ENCODE results near the gene CAMTA1.

CAMTA1 gene

DNA sequence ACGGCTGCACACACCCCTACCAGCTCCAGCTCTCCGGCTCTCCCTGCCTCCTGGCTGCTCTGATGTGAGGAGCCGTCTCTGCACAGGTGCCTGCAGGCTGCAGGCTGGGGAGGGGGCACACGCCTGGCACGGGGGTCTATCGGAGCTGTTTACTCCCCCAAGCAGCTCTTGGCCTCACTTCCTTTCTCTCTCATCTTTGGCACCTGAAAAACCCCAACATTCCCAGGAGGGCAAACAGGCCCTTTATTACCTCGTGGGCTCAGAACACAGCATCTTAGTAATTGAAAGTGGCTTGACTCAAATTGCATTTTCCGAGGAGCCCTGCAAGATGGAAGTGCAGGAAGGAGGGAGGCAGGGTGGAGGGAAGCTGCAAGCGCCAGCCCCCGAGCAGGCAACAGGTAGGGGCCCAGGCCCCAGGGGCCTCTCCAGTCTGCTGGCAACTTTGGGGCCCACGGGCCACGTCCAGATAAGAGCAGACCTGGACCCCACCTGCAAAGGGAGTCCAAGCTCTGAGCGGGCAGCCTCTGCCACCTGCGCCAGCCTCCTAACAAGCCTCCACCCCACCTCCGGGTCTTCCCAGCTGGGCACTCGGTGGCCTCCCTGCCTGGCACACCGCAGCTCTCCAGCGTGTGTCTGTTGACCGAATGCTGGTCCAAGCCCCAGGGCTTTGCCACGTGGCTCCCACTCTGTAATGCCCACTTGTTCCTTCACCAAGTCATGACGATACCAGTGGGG lies 722.2 kb downstream of the CAMTA1 start:
- no peaks in the 10 kb centered on the region for H3K79me2 ChIP-seq (ENCODE audit: insufficient read depth, low read length)
- no peak for DNase-seq
- H4K20me1 ChIP-seq (ENCODE audit: insufficient read depth, low read length), result peaks cover 2% of the 10 kb centered on the region; the same call in 1 of the 2 replicates
- H3K36me3 ChIP-seq (ENCODE audit: insufficient read depth, low read length), result no peaks in the 10 kb centered on the region
- no peak overlapping the region for H3K4me2 ChIP-seq (ENCODE audit: insufficient read depth, low read length)
- no peaks in the 10 kb centered on the region for H3K27me3 ChIP-seq (ENCODE audit: insufficient read depth, low read length, poor library complexity)
- no peak for ATAC-seq (ENCODE audit: insufficient read depth, low read depth)
- no peak overlapping the region for H3K4me3 ChIP-seq (ENCODE audit: low read depth in 1 of 2, low read length in 2 of 2)
- no peak overlapping the region for H3K27ac ChIP-seq (ENCODE audit: low read length)
- no peak overlapping the region for H2AFZ ChIP-seq (ENCODE audit: low read depth, low read length)
- H3K9me3 ChIP-seq (ENCODE audit: insufficient read depth, low read length, severe bottlenecking), result no peaks in the 10 kb centered on the region
- H3K9ac ChIP-seq (ENCODE audit: low read depth, low read length), result no peak overlapping the region
- no peaks in the 10 kb centered on the region for H3K4me1 ChIP-seq (ENCODE audit: insufficient read depth, low read length)
- TF ChIP-seq EZH2 (IDR thresholded peaks at IDR 0.05; ENCODE audit: borderline replicate concordance, low read depth, low read length, severe bottlenecking), result no peak
- TF ChIP-seq, protein P1, sequence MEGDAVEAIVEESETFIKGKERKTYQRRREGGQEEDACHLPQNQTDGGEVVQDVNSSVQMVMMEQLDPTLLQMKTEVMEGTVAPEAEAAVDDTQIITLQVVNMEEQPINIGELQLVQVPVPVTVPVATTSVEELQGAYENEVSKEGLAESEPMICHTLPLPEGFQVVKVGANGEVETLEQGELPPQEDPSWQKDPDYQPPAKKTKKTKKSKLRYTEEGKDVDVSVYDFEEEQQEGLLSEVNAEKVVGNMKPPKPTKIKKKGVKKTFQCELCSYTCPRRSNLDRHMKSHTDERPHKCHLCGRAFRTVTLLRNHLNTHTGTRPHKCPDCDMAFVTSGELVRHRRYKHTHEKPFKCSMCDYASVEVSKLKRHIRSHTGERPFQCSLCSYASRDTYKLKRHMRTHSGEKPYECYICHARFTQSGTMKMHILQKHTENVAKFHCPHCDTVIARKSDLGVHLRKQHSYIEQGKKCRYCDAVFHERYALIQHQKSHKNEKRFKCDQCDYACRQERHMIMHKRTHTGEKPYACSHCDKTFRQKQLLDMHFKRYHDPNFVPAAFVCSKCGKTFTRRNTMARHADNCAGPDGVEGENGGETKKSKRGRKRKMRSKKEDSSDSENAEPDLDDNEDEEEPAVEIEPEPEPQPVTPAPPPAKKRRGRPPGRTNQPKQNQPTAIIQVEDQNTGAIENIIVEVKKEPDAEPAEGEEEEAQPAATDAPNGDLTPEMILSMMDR (IDR thresholded peaks at IDR 0.05; ENCODE audit: borderline replicate concordance, extremely low read depth, low read length, poor library complexity, severe bottlenecking), result no peak

DNA sequence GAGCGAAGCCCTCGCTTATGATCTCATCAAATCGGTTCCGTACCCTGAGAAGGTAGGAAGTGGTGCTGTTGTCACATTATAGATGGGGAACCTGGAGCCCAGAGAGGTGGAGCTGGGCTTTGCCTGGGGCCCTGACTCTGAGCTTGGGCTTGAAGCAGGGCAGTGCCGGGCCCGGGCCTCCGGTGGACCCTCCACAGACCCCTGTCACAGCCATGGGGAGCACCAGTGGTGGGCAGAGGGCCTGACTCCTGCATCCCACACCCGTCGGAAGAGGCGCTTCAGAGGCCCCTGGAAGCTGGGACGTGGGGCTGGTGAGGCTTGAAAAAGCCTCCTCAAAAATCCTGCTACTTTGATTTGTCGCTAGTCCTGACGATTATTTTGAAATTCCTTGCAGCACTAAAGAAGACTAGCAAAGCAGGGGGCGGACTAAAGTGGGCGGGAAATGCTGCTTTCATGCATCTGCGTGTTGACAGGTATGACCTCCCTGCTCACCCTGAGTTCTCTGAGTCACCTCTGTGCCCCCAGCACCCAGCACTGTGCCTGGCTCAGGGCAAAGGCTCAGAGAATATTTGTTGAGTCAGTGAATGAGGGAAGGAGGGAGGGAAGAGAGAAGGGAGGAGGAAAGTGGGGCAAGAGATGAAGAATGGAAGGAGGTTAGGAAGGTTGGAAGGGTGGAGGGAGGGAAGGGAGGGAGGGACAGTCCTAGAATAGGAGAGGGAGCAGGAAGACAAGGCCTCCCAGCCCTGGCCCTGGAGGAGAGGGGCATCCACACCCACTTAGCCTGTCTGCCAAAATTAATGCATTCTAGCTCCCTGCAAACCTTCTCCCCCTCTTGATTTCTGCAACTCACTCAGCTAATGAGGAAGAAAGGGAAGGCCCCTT lies 723.0 kb downstream of the CAMTA1 start:
- H3K9me3 ChIP-seq (ENCODE audit: insufficient read depth, low read length, severe bottlenecking), result no peaks in the 10 kb centered on the region

DNA sequence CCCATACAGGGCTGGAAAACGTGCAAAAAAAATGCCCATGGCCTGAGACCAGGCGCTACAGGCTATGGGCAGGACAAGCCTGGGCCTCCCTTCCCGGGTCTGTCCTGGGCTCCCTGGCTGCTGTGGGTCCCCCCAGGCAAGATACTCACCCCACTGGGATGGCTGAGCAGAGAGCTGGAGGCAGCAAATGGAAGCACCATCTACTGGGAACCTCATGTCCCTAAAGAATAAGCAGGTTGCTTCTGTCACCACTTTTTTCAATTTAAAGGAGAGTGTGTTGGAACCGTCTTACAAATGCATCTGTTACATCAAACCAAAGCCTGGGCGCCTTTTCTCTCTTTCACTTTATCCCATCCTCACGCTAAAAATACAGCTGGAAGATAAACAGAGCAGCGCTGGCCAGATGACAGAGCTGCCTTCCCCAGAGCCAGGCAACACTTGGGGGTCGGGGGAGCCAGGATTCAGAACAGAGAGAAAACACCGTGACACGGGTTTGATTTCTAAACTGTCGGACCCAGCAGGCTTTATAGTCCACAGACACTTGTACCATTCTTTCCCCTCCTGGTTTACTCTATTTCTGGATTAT lies 723.8 kb downstream of the CAMTA1 start:
- H3K36me3 ChIP-seq (ENCODE audit: insufficient read depth, low read length), result no peaks in the 10 kb centered on the region
- H3K9me3 ChIP-seq (ENCODE audit: insufficient read depth, low read length, severe bottlenecking), result no peaks in the 10 kb centered on the region
- peaks cover 7% of the 10 kb centered on the region; the same call in 1 of the 2 replicates for H4K20me1 ChIP-seq (ENCODE audit: insufficient read depth, low read length)
- H2AFZ ChIP-seq (ENCODE audit: low read depth, low read length), result no peak overlapping the region
- H3K4me1 ChIP-seq (ENCODE audit: insufficient read depth, low read length), result no peaks in the 10 kb centered on the region
- no peak overlapping the region for H3K27ac ChIP-seq (ENCODE audit: low read length)
- H3K79me2 ChIP-seq (ENCODE audit: insufficient read depth, low read length), result no peaks in the 10 kb centered on the region
- H3K4me2 ChIP-seq (ENCODE audit: insufficient read depth, low read length), result no peak overlapping the region
- H3K27me3 ChIP-seq (ENCODE audit: insufficient read depth, low read length, poor library complexity), result no peaks in the 10 kb centered on the region
- TF ChIP-seq EZH2 (IDR thresholded peaks at IDR 0.05; ENCODE audit: borderline replicate concordance, low read depth, low read length, severe bottlenecking), result no peak
- TF ChIP-seq, protein P1 (IDR thresholded peaks at IDR 0.05; ENCODE audit: borderline replicate concordance, extremely low read depth, low read length, poor library complexity, severe bottlenecking), result no peak
- no peak overlapping the region for H3K9ac ChIP-seq (ENCODE audit: low read depth, low read length)
- DNase-seq (no peak), ATAC-seq (ENCODE audit: insufficient read depth, low read depth) (no peak)
- no peak overlapping the region for H3K4me3 ChIP-seq (ENCODE audit: low read depth in 1 of 2, low read length in 2 of 2)

More for the DNA sequence above, 723.0 kb downstream of the CAMTA1 start:
- Histone ChIP-seq H3K27ac (ENCODE audit: low read length) (no peak overlapping the region), H3K4me1 (ENCODE audit: insufficient read depth, low read length) (no peaks in the 10 kb centered on the region), H3K36me3 (ENCODE audit: insufficient read depth, low read length) (no peaks in the 10 kb centered on the region), H3K27me3 (ENCODE audit: insufficient read depth, low read length, poor library complexity) (no peaks in the 10 kb centered on the region), H3K9ac (ENCODE audit: low read depth, low read length) (no peak overlapping the region), H3K79me2 (ENCODE audit: insufficient read depth, low read length) (no peaks in the 10 kb centered on the region), H4K20me1 (ENCODE audit: insufficient read depth, low read length) (peaks cover 5% of the 10 kb centered on the region; the same call in 1 of the 2 replicates), H2AFZ (ENCODE audit: low read depth, low read length) (no peak overlapping the region), H3K4me3 (ENCODE audit: low read depth in 1 of 2, low read length in 2 of 2) (no peak overlapping the region), H3K4me2 (ENCODE audit: insufficient read depth, low read length) (no peak overlapping the region)
- DNase-seq, result no peak
- no peak for ATAC-seq (ENCODE audit: insufficient read depth, low read depth)
- TF ChIP-seq, protein P1 (IDR thresholded peaks at IDR 0.05; ENCODE audit: borderline replicate concordance, extremely low read depth, low read length, poor library complexity, severe bottlenecking), result no peak
- no peak for TF ChIP-seq EZH2 (IDR thresholded peaks at IDR 0.05; ENCODE audit: borderline replicate concordance, low read depth, low read length, severe bottlenecking)

Data from DND-41 (cell line).